ENCODE measurements around the gene DYRK4. TPM values are rescaled to one million over a fixed set of nuclear protein-coding genes. Genes with fewer than 3 reads are reported as not detected.
A peak's percentile ranks its signal among the peaks of the same experiment; 100 is the strongest.

The DYRK4 gene
- total RNA-seq, 2 experiments from 2014 or later, result 5.4 to 7.2 TPM

- Mint-ChIP-seq H3K4me1 (ENCODE audit: low read depth) (peaks cover 49% of the 10 kb centered on the region), H3K27me3 (no peaks in the 10 kb centered on the region), H3K27ac (peak overlapping the region; percentile 95), H3K4me3 (peak overlapping the region; percentile 92), H3K36me3 (ENCODE audit: low read depth) (peaks cover 23% of the 10 kb centered on the region), H3K9me3 (no peaks in the 10 kb centered on the region)
- H3K9me3 ChIP-seq (ENCODE audit: control insufficient read depth in 1 of 2, insufficient read depth in 1 of 2, low read length in 2 of 2), result no peaks in the 10 kb centered on the region
- ChIA-PET CTCF (interaction anchor here (6.2 kb wide), 1 partner anchor 44 kb away, joined by 27 read pairs; no protein-coding TSS in a partner anchor), POLR2A (interaction anchor here (0.8 to 2.5 kb wide), 12 partner anchors 9 to 1770 kb away, joined by 3 to 12 read pairs (median 3); partner anchors contain the start of gene CCND2)
- no peaks in the 10 kb centered on the region for H3K36me3 ChIP-seq (ENCODE audit: insufficient read depth, low read length)
- TF ChIP-seq, protein P1, sequence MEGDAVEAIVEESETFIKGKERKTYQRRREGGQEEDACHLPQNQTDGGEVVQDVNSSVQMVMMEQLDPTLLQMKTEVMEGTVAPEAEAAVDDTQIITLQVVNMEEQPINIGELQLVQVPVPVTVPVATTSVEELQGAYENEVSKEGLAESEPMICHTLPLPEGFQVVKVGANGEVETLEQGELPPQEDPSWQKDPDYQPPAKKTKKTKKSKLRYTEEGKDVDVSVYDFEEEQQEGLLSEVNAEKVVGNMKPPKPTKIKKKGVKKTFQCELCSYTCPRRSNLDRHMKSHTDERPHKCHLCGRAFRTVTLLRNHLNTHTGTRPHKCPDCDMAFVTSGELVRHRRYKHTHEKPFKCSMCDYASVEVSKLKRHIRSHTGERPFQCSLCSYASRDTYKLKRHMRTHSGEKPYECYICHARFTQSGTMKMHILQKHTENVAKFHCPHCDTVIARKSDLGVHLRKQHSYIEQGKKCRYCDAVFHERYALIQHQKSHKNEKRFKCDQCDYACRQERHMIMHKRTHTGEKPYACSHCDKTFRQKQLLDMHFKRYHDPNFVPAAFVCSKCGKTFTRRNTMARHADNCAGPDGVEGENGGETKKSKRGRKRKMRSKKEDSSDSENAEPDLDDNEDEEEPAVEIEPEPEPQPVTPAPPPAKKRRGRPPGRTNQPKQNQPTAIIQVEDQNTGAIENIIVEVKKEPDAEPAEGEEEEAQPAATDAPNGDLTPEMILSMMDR (IDR thresholded peaks at IDR 0.05), result no peak
- DNase-seq, result peak in 2 of 14 experiments; percentile 28 to 30
- H3K27me3 ChIP-seq (ENCODE audit: control insufficient read depth in 1 of 2, insufficient read depth in 2 of 2, low read length in 2 of 2), result no peaks in the 10 kb centered on the region
- H3K4me1 ChIP-seq (ENCODE audit: insufficient read depth, low read length), result peaks cover 16% of the 10 kb centered on the region
- H3K4me3 ChIP-seq (ENCODE audit: low read length), result peak overlapping the region; percentile 93
- intact Hi-C loops (cut with DNase I, micrococcal nuclease), result loop anchor here (2.0 to 10.0 kb wide), 4 partner anchors 41 to 1843 kb away; partner anchors contain the start of gene RAD51AP1 (in 1 of the 2)
- ATAC-seq (ENCODE audit: poor library complexity), result no peak
- peak overlapping the region in 1 of 2 donors; percentile 72 for H3K27ac ChIP-seq (ENCODE audit: low read depth in 1 of 2, low read length in 2 of 2)
Measured at GRCh38 chr12:4648104-4648500, 86.1 kb downstream of the DYRK4 start.

GRCh38 chr12:4648501-4649357 lies 86.7 kb downstream of the DYRK4 start, which contains the start of the genes AKAP3 and NDUFA9:
TSS of gene AKAP3 (minus strand) at chr12:4649051. CDS start at chr12:4638196, 10,855 bp downstream.
TSS of gene NDUFA9 (plus strand) at chr12:4649114. CDS start at chr12:4649127, 13 bp downstream.
- Mint-ChIP-seq H3K27me3 (no peaks in the 10 kb centered on the region), H3K4me3 (peak within 1 kb of the TSS; percentile 92), H3K27ac (peak within 1 kb of the TSS; percentile 95), H3K9me3 (no peaks in the 10 kb centered on the region), H3K36me3 (ENCODE audit: low read depth) (peaks cover 27% of the 10 kb centered on the region), H3K4me1 (ENCODE audit: low read depth) (peaks cover 53% of the 10 kb centered on the region)
- peak; percentile 96 for ATAC-seq (ENCODE audit: poor library complexity)
- Histone ChIP-seq H3K27me3 (ENCODE audit: control insufficient read depth in 1 of 2, insufficient read depth in 2 of 2, low read length in 2 of 2) (no peaks in the 10 kb centered on the region), H3K36me3 (ENCODE audit: insufficient read depth, low read length) (no peaks in the 10 kb centered on the region), H3K4me3 (ENCODE audit: low read length) (peak within 1 kb of the TSS; percentile 93), H3K4me1 (ENCODE audit: insufficient read depth, low read length) (peaks cover 16% of the 10 kb centered on the region), H3K27ac (ENCODE audit: low read depth in 1 of 2, low read length in 2 of 2) (peak within 1 kb of the TSS; percentile 67 to 72), H3K9me3 (ENCODE audit: control insufficient read depth in 1 of 2, insufficient read depth in 1 of 2, low read length in 2 of 2) (no peaks in the 10 kb centered on the region)
- peak; percentile 65 to 89 (median 72) for DNase-seq
- ChIA-PET CTCF (interaction anchor here (1.3 to 6.2 kb wide), 2 partner anchors 44 to 372 kb away, joined by 3 to 27 read pairs; no protein-coding TSS in a partner anchor), POLR2A (interaction anchor here (0.7 to 2.5 kb wide), 19 partner anchors 9 to 1771 kb away, joined by 3 to 12 read pairs (median 3); partner anchors contain the start of gene CCND2)
- intact Hi-C loops (cut with DNase I, micrococcal nuclease), result loop anchor here (1.0 to 10.0 kb wide), 5 partner anchors 41 to 1844 kb away; partner anchors contain the start of gene RAD51AP1 (in 1 of the 2)
- TF ChIP-seq, protein P1 (IDR thresholded peaks at IDR 0.05), result no peak

- no peaks in the 10 kb centered on the region for H3K9me3 ChIP-seq (ENCODE audit: control insufficient read depth in 1 of 2, insufficient read depth in 1 of 2, low read length in 2 of 2)
- ChIA-PET CTCF (interaction anchor here (1.3 to 6.2 kb wide), 2 partner anchors 45 to 372 kb away, joined by 3 to 27 read pairs; no protein-coding TSS in a partner anchor), POLR2A (interaction anchor here (0.6 to 2.5 kb wide), 14 partner anchors 8 to 1818 kb away, joined by 3 to 12 read pairs (median 3); a partner anchor contains a TSS)
- TF ChIP-seq, protein P1 (IDR thresholded peaks at IDR 0.05), result no peak
- H3K27me3 ChIP-seq (ENCODE audit: control insufficient read depth in 1 of 2, insufficient read depth in 2 of 2, low read length in 2 of 2), result no peaks in the 10 kb centered on the region
- Mint-ChIP-seq H3K4me3 (peak overlapping the region; percentile 92), H3K27ac (peak overlapping the region; percentile 95), H3K27me3 (no peaks in the 10 kb centered on the region), H3K4me1 (ENCODE audit: low read depth) (peaks cover 58% of the 10 kb centered on the region), H3K36me3 (ENCODE audit: low read depth) (peaks cover 33% of the 10 kb centered on the region), H3K9me3 (no peaks in the 10 kb centered on the region)
- peaks cover 16% of the 10 kb centered on the region for H3K4me1 ChIP-seq (ENCODE audit: insufficient read depth, low read length)
- peak overlapping the region; percentile 67 to 72 for H3K27ac ChIP-seq (ENCODE audit: low read depth in 1 of 2, low read length in 2 of 2)
- no peak for DNase-seq
- peak overlapping the region; percentile 93 for H3K4me3 ChIP-seq (ENCODE audit: low read length)
- intact Hi-C loops (cut with DNase I, micrococcal nuclease), result loop anchor here (1.0 to 10.0 kb wide), 5 partner anchors 42 to 1845 kb away; partner anchors contain the start of gene RAD51AP1 (in 1 of the 2)
- ATAC-seq (ENCODE audit: poor library complexity), result no peak
- H3K36me3 ChIP-seq (ENCODE audit: insufficient read depth, low read length), result peaks cover 5% of the 10 kb centered on the region
Measured at GRCh38 chr12:4649358-4649661, 87.3 kb downstream of the DYRK4 start.

Data from CD4-positive, alpha-beta T cell (primary cell).